GM21619 (cell line): ENCODE measurements around the gene STRIP2.
"Not testable (repeated sequence)": the region's sequence is repeated elsewhere in the genome, so short reads cannot be mapped to it uniquely, and the experiment has no call there.

Experiments used
- ATAC-seq: cut with Tn5 transposase; IDR thresholded peaks from one replicate; pipeline ENCODE4 v1.9.1; 2021; ENCODE audit not compliant: unreplicated experiment

STRIP2 gene, protein sequence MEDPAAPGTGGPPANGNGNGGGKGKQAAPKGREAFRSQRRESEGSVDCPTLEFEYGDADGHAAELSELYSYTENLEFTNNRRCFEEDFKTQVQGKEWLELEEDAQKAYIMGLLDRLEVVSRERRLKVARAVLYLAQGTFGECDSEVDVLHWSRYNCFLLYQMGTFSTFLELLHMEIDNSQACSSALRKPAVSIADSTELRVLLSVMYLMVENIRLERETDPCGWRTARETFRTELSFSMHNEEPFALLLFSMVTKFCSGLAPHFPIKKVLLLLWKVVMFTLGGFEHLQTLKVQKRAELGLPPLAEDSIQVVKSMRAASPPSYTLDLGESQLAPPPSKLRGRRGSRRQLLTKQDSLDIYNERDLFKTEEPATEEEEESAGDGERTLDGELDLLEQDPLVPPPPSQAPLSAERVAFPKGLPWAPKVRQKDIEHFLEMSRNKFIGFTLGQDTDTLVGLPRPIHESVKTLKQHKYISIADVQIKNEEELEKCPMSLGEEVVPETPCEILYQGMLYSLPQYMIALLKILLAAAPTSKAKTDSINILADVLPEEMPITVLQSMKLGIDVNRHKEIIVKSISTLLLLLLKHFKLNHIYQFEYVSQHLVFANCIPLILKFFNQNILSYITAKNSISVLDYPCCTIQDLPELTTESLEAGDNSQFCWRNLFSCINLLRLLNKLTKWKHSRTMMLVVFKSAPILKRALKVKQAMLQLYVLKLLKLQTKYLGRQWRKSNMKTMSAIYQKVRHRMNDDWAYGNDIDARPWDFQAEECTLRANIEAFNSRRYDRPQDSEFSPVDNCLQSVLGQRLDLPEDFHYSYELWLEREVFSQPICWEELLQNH

DNA sequence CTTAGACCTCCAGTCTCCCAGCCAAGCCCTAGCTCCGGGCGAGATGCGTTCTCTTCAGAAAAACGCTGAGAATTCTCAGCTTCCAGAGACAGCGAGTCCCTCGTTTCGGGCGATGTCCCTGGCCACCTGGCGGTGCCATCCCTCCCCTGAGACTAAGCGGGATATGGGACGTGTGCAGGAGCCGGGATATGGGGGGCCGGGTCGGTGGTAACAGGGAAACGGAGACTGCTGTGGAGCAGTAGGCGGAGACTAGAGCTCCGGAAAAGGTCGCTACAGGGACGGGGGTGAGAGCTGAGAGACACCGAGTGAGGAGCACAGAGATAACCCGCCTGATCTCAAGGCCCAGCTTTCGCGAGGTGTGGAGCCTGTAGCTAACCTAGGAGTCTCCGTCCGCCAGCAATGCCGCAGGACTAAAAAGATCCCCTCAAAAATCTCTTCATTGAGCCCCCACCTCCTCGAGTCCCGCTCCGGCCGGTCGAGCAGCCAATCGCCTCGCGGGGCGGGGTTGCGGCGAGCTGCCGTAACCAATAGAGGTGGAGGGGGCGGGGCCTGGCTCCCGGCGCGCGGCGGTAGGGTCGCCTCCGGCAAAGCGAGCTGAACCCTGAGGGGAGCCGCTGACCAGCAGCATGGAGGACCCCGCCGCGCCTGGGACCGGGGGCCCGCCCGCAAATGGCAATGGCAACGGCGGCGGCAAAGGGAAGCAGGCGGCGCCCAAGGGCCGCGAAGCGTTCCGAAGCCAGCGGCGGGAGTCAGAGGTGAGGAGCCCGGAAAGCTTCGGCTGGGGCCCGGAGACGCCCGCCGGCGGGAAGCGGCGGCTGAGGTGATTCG, at the start of gene STRIP2:
Gene STRIP2 (plus strand): TSS at position 586 of the 828 bp plus-strand sequence. CDS start 41 bp downstream, at position 627.
- ATAC-seq: peak; percentile 95

DNA sequence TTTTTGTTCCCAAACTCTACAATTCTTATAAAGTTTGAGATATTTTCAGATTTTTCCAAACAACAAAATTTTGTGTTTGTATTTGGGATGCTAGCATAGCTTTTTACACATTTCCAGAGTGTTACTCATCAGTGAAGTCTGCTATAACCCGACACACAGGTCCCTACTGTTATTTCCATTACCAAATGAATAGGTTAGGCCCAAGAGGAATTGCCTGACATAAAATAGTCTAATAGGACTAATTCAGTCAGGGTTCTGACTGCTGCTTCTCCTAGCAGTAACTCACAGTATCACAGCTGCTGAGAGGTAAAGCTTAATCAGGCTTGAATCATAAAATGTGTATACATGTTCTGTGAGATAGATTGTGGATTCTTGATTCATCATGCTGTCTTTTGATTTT, 49.1 kb upstream of the STRIP2 start:
- ATAC-seq: no peak

DNA sequence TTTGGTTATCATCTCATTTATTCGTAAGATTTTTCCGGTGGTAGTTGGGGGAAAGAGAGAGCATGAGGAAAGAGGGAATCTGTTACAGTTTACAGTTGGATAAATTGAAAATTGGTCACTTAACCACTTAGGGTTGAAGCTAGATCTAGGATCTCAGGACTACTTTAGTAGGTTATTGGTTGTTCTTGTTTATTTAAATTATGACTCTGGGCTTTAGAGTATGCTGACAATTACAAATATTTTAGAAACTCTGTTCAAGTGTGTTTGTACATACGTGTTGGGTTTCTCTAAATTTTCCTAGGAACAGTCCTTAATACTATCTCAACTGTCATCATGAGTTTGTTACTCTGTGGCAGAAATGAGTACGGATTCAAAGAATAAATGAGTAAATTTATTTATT, 48.6 kb upstream of the STRIP2 start:
- no peak for ATAC-seq

DNA sequence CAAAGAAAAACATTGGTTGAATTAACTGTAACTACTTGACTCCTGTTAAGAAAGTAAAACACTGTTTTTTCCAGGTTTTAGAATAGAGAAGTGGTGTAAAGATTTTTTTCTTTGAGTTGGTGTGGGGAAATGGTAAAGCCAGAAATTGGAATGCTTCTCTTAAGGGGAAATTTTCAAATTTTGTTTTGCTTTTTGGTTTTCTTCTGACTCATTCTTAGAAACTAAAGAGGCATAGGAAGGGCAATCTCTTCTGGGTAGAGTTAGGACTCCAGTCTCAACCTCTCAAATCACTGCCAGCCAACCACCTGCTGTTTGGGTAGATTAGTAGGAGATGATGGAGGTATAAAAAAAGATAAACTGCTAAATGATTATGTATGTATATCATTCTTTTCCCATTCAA, 47.7 kb upstream of the STRIP2 start:
- no peak for ATAC-seq

DNA sequence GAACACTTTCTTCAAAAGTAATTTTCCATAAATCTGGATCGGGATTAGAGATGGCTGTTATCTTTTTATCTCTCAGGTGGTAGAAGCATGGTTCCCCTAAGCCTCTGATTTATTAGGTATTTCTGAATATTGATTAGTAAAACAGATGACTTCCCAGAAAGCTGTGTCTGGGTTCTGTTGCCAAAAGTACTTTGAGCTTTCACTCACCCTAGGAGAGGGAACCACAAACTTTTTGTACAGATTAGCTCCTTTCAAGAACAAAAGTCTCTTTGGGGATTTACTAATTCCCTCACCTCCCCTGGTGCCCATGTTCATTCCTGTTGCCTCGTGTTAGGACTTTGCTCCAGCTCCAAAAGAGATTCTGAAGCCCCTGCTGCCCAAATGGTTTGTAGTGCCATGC, 46.7 kb upstream of the STRIP2 start:
- no peak for ATAC-seq

DNA sequence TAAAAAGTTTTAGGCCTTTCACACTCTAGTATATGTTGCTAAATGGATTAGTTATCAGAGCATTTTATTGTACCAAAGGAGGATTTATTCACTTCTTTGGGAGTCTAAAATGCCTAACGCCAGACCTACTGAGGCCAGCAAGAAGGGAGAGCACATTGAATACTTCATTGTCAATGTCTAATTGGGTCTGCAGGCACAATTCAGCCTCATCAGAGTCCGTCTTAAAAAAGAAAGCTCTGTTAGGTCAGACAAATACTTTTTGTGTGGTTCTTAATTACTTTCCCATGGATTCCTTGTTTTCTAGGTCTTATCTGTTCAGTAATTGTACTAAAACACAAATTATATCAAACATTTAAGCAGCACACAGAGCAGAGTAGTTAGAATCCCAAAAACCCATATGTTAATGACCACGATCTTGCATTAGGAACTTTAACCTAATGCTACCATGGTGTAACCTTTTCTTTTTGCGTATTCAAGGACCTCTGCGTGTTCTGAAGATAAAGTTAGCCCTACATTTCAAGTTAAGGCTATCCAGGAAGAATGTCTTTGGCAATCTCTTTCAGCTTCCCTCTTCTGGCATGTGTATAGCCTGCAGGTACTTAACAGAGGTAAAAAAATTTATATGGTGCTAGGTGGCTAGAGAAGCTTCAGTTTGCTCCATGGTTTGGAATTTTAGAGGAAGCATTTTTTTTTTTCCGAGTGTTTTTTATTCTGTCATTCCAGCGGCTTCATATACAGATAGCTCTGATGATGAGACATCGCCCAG, 45.7 kb upstream of the STRIP2 start:
- no peak for ATAC-seq

DNA sequence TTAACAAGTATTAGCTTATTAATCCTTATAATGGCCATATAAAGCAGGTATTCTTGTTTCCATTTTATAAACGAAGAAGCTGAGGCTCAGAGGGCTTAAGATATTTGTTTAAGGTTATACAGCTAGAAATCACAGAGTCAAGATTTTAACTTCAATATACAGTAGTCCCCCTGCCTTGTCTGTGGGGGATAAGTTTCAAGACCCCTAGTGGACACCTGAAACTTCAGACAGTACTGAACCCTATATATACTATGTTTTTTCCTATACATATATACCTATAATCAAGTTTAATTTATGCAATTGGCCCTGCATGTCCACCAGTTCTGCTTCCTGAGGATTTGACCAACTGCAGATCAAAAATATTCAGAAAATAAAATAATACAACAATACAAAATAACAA, 44.4 kb upstream of the STRIP2 start:
- no peak for ATAC-seq

DNA sequence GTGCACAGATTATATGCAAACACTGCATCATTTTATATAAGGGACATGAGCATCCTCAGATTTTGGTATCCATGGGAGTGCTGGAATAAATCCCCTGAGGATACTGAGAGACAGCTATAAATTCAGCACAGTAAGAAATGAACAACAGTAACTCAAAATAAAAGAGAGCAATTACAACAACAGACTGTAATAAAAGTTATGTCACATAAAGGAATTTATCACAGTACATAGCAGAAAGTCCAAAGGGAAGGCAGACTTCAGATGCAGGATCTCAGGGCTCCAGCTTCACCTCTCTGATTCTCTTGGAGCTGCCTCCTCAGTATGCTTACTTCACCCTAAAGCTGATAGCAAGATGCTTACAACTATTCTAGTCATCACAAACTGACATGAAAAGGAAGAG, 43.9 kb upstream of the STRIP2 start:
- no peak for ATAC-seq

DNA sequence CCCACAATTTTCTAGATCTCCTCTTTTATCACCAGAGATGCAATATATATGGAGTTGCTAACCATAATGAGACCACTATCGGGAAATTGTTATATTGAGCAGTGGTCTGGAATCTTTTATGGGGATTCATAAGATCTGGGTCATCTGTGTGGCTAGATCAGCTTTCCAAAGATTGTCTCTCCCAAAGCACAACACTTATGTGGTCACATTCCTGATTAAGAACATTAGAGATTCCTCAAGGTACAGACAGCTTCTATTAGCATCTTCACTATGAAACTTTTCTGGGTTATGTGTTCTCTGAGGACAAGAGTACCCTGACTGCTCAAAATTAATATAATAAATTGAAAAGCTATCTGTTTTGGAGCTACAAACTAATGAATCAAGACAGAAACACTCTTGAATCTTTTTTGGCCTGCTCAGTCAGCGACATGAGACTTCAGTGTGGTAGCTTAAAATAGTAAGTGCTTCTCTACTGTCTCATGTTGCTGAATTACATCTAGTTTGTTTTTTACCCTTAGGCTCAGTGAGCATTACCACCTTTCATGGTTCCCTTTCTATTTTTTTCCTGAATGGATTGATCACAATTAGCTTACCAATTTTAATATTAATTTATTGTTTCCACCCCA, 42.6 kb upstream of the STRIP2 start:
- ATAC-seq: no peak

DNA sequence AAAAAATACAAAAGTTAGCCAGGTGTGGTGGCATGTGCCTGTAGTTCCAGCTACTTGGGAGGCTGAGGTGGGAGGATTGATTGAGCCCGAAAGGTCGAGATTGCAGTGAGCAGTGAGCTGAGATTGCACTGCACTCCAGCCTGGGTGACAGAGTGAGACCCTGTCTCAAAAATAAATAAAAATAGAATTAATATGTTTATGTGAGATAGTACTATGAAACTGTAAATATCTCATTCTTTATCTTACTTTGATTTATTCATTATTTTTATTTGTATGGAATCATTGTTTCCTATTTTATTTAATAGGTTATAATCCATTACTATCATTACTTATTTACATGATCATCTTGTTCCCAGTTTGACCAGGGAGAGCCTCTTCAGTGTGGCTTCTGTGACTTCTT, 41.0 kb upstream of the STRIP2 start:
- ATAC-seq: no peak

DNA sequence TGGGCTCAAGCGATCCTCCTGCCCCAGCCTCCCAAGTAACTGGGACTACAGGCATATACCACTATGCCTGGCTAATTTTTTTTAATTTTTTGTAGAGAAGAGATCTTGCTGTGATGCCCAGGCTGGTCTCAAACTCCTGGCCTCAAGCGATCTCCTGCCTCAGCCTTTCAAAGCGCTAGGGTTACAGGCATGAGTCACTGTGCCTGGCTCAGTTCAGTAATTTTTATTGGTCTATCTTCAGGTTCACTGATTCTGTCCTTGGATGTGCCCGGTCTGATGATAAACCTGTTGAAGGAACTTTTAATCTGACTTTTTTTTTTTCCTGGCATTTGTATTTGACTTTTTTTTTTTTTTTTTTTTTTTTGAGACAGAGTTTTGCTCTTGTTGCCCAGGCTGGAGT, 40.1 kb upstream of the STRIP2 start:
- no peak for ATAC-seq

DNA sequence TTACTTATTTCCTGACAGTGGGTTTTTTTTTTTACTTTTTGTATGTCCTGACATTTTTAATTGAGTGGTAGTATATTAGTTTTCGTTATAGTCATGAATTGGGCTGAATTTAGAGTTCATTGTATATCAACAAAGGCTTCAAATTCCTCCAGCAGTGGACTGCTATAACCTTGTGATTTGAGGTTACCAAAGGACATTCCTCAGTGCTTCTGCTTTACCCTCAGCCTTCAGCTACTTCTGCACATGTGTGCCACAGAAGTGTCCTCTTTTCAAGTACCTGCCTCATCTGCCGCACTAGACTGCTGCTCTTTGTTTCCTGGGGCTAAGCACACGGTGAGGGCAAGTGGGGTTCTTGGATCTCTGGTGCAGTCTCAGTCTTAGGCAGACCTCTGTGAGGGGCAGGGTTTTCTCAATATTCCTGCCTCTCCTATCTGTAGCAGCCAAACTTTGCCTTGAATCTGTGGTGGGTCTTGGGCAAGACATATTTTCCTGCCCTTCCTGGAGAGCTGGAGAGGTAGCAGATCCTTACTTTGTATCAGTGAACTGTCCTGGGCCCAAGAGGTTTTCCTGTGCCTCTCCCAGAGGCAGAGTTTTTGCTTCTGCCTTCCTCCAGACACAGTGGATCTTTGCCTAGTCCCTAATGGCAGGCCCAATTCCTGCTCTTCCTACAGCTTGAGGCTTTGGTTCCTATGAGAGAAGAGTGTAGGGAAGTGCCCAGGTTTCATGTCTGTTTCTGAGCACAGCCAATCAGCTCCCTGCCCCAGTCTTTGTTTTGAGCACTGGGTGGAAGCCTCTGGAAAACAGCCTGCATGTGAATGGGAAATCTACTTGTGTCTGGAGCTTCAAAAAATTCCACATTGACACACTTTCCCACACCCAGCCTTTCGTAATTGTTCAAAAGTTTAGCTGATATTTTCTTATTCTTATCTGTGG, 39.0 kb upstream of the STRIP2 start:
- ATAC-seq: no peak

DNA sequence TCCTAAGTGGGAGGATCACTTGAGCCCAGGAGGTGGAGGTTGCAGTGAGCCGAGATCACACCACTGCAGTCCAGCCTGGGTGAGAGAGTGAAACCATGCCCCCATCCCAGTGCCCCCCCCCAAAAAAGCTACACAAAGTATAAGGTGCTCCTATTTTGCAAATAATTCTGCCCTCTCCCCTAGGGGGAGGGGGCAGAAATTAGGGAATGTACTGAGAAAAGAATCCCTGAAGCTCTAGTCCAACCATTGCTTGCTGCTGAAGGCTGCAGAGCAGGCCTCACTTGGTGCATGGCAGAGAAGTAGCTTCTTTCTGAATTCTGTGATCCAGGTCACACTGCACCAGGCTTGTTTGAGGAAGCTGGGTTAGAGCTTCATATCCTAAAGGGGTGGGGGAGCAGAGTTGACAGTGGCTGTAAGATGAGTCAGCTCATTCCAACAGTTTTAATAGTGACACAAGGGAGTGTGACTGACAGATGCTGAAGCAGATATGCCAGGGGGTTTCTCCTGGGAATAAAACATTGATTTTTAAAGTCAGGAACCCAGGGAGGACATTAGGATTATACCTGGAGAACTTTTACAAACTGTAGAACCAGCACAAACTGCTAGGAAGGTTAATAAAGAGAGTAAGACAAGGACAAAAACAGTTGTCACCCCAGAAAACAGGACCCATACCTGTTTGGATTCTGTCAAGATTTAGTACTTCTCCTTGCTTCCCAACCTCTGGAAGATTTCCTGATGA, 32.8 kb upstream of the STRIP2 start:
- no peak for ATAC-seq

DNA sequence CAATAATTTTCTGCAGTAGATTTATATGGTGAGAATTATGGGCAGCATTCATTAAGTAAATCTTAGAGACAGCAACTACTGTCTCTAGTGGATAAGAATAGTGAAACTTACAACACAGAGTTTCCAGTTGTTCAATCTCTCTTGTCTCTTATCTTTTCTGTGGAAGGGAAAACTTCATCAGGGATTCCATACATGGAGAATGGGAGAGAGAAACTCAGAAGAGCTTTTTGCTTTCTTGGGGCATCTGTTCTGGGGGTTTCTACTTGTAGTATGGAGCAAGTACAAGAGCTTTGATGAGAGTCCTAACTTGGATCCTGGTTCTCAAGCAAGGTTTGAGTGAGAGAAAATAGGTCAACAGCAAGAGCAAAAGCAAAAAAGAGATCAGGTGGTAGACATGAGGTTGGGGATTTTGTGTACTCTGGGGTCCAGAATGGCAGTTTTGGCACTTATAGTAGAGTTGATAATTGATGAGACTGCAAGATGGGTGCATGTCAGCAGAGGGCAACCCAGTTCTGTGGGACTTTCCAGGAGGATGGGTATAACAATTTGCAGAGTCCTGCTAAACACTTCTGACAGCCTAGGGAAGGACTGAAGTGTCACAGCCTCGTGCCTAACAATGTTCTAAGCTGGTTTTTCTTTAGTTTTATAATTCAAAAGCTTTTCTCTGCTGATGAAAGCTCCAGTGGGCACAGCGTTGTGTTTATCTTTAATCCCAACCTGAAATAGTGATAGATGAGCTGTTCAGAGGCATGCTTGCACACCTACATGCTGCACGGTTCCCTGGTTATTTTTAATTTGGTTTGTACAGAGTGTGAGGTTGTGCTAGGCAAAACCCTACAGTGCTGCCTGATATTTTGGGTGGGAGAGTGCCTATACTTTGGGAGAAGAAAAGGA, 32.0 kb upstream of the STRIP2 start:
- ATAC-seq: no peak

DNA sequence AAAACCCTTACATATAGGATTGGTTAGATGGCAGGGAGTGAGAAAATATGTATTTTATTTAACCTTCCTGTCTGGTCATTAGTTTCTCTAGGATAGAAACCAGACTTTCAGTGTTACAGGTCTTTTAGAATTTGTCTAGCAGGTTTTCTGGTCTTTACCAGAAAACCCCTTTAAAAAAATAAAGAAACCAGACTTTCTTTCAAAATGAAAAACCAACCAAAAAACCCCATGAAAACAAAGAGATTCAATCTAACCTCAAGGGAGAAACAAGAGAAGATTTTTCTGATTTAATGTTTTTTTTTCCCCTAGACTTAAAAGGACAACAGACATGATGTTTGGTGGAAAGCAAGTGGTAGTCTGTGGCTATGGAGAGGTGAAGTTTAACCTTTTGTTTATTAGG, 28.7 kb upstream of the STRIP2 start:
- ATAC-seq: no peak

DNA sequence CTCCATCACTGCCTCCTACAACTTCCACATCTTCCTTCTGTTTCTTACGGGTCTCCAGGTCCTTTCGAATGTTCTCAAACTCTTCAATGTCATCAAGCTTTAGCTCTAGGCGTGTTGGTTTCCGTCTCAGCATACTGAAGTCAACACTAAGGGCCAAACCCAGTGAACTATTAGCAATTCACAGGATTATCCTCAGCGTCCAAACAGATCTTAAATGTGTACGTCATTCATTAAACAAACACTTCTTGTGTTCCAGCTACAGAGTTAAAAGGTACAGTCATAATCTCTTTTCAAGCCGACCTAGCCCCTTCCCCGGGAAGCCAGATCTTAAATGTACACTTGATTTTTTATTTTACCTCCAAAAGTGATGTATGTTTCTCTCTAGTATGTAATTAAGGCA, 24.0 kb upstream of the STRIP2 start:
- ATAC-seq: not testable (repeated sequence)

DNA sequence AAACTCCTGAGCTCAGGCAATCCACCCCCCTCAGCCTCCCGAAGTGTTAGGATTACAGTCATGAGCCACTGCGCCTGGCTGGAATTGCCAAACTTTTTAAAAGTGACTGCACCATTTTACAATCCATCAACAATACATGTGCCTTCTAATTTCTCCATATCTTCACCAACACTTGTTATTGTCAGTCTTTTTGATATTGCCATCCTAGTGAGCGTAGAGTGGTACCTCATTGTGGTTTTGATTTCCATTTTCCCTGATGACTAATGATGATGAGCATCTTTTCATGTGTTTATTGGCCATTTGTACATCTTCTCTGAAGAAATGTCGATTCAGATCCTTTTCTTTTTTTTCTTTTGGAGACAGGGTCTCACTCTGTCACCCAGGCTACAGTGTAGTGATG, 21.7 kb upstream of the STRIP2 start:
- no peak for ATAC-seq
